Neural progenitor cell (in vitro differentiated cells): ENCODE measurements around the gene SLCO3A1. TPM values are rescaled to one million over a fixed set of nuclear protein-coding genes. Genes with fewer than 3 reads are reported as not detected.

Experiments
- DNase-seq: peaks from one replicate; pipeline ENCODE4 v3.0.0-alpha.2; 2016; ENCODE audit warnings: low spot score
- H2AFZ ChIP-seq: fragments of 200-600 bp; sonication (generic); replicated peaks from 2 replicates; pipeline ENCODE4 v1.6.1; 2016; ENCODE audit warnings: antibody characterized with exemption
- H3F3A ChIP-seq: fragments of 200-600 bp; sonication (generic); 2 replicates; pipeline ENCODE4 v1.6.1; 2016; ENCODE audit warnings: antibody characterized with exemption, low read depth
- H3K27ac ChIP-seq: fragments of 200-600 bp; sonication (generic); 2 replicates; pipeline ENCODE4 v1.5.1; 2016; ENCODE audit warnings: mild to moderate bottlenecking
- H3K27me3 ChIP-seq: fragments of 200-600 bp; sonication (generic); 2 replicates; pipeline ENCODE4 v1.6.1; 2016; ENCODE audit warnings: mild to moderate bottlenecking, moderate library complexity
- H3K36me3 ChIP-seq: fragments of 200-600 bp; sonication (generic); 2 replicates; pipeline ENCODE4 v1.5.1; 2016
- H3K4me1 ChIP-seq: fragments of 200-600 bp; sonication (generic); 2 replicates; pipeline ENCODE4 v1.6.1; 2016; ENCODE audit warnings: mixed run types
- H3K4me2 ChIP-seq: fragments of 200-600 bp; sonication (generic); 2 replicates; pipeline ENCODE4 v1.6.1; 2016
- H3K4me3 ChIP-seq: fragments of 200-600 bp; sonication (generic); 2 replicates; pipeline ENCODE4 v1.5.1; 2016
- H3K79me2 ChIP-seq: fragments of 200-600 bp; sonication (generic); 2 replicates; pipeline ENCODE4 v1.6.1; 2016; ENCODE audit warnings: low read depth
- H3K9ac ChIP-seq: fragments of 200-600 bp; sonication (generic); 2 replicates; pipeline ENCODE4 v1.6.1; 2016
- H3K9me3 ChIP-seq: fragments of 200-600 bp; sonication (generic); 2 replicates; pipeline ENCODE4 v1.5.1; 2016; ENCODE audit warnings: low read depth
- H4K20me1 ChIP-seq: fragments of 200-600 bp; sonication (generic); 2 replicates; pipeline ENCODE4 v1.6.1; 2016; ENCODE audit warnings: low read depth
- H3K27ac Mint-ChIP-seq: 3 replicates; pipeline ENCODE4 v1.8.0; 2021; ENCODE audit warnings: mixed read lengths
- H3K27me3 Mint-ChIP-seq: 2 replicates; pipeline ENCODE4 v1.8.0; 2022; ENCODE audit warnings: low read depth, mild to moderate bottlenecking, inconsistent platforms, moderate library complexity, mixed read lengths; ENCODE audit not compliant: insufficient read depth
- H3K36me3 Mint-ChIP-seq: 3 replicates; pipeline ENCODE4 v1.8.0; 2021; ENCODE audit warnings: mixed read lengths
- H3K4me1 Mint-ChIP-seq: 3 replicates; pipeline ENCODE4 v1.8.0; 2021; ENCODE audit warnings: mixed read lengths
- H3K4me3 Mint-ChIP-seq: 3 replicates; pipeline ENCODE4 v1.8.0; 2021; ENCODE audit warnings: mild to moderate bottlenecking, moderate library complexity, mixed read lengths
- H3K9me3 Mint-ChIP-seq: 3 replicates; pipeline ENCODE4 v1.8.0; 2020; ENCODE audit warnings: mixed read lengths
- CTCF ChIP-seq: fragments of 200-600 bp; sonication (generic); IDR thresholded peaks from 2 replicates; pipeline ENCODE4 v1.5.1; 2017; ENCODE audit warnings: antibody characterized with exemption, mild to moderate bottlenecking
- EZH2 ChIP-seq: fragments of 200-600 bp; sonication (generic); IDR thresholded peaks from 2 replicates; pipeline ENCODE4 v1.6.1; 2017; ENCODE audit warnings: antibody characterized with exemption, mild to moderate bottlenecking, moderate library complexity
- EZH2phosphoT487 ChIP-seq: fragments of 200-600 bp; sonication (generic); IDR thresholded peaks from 2 replicates; pipeline ENCODE4 v1.6.1; 2017; ENCODE audit warnings: antibody characterized with exemption
- total RNA-seq: library from RNA; depleted of rRNA; stranded (reverse); fragments of >200 nt; gene quantifications from 2 replicates; pipeline ENCODE4 v1.2.3, GENCODE V29; 2015; ENCODE audit warnings: low replicate concordance

The SLCO3A1 gene
- total RNA-seq, 1 donor from 2014 or later = 6.6 TPM

DNA sequence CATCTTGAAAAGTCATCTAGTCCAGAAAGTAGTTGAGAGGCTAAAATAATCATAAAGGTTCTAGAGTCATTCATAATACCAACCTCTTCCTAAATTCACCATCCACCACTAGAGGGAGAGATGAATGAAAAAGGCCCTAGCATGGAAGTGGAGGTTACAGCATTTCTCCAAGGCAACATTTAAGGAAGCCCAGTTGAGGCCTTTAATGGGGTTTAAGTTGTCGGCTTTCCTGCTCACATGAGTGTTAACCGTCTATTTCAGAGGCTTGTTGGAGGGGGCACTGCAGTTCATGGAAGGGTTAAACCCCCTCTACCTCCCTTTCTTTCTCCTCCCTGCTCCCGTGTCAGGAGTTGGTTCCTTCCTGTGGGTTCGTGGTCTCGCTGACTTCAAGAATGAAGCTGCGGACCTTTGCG, 3.8 kb upstream of the SLCO3A1 start:
- Histone ChIP-seq H3K79me2 (no peaks in the 10 kb centered on the region), H3K9me3 (no peaks in the 10 kb centered on the region), H4K20me1 (peaks cover 4% of the 10 kb centered on the region), H3K4me1 (peaks cover 4% of the 10 kb centered on the region), H3K27me3 (peaks cover 10% of the 10 kb centered on the region), H3K4me2 (no peak overlapping the region), H3K4me3 (no peak overlapping the region), H3K27ac (no peak overlapping the region), H3K9ac (no peak overlapping the region), H3F3A (peaks cover 14% of the 10 kb centered on the region), H2AFZ (no peak overlapping the region), H3K36me3 (no peaks in the 10 kb centered on the region)
- peak; percentile 26 for DNase-seq
- Mint-ChIP-seq H3K27me3 (peaks cover 4% of the 10 kb centered on the region), H3K4me3 (no peak overlapping the region), H3K27ac (no peak overlapping the region), H3K9me3 (no peaks in the 10 kb centered on the region), H3K36me3 (no peaks in the 10 kb centered on the region), H3K4me1 (peaks cover 18% of the 10 kb centered on the region)
- peak; percentile 61 for TF ChIP-seq CTCF
- TF ChIP-seq EZH2phosphoT487 = no peak
- TF ChIP-seq EZH2 = no peak

GRCh38 chr15:91852741-91853510, 582 bp upstream of the SLCO3A1 start:
- H3K27me3 Mint-ChIP-seq = peaks cover 11% of the 10 kb centered on the region
- H3K36me3 ChIP-seq = no peaks in the 10 kb centered on the region
- no peaks in the 10 kb centered on the region for H3K9me3 ChIP-seq
- peaks cover 16% of the 10 kb centered on the region for H3K4me1 ChIP-seq
- H3K27ac ChIP-seq = no peak overlapping the region
- peaks cover 20% of the 10 kb centered on the region for H3F3A ChIP-seq
- peak overlapping the region; percentile 100 for H2AFZ ChIP-seq
- peaks cover 22% of the 10 kb centered on the region for H4K20me1 ChIP-seq
- H3K9ac ChIP-seq = no peak overlapping the region
- H3K4me1 Mint-ChIP-seq = peaks cover 28% of the 10 kb centered on the region
- H3K36me3 Mint-ChIP-seq = no peaks in the 10 kb centered on the region
- peak; percentile 74 for TF ChIP-seq CTCF
- TF ChIP-seq EZH2phosphoT487 = no peak
- H3K79me2 ChIP-seq = peaks cover 6% of the 10 kb centered on the region
- H3K4me3 Mint-ChIP-seq = peak overlapping the region; percentile 89
- DNase-seq = peak; percentile 80
- H3K27ac Mint-ChIP-seq = peak overlapping the region; percentile 60
- peak overlapping the region; percentile 82 for H3K4me3 ChIP-seq
- H3K4me2 ChIP-seq = peak overlapping the region; percentile 96
- no peaks in the 10 kb centered on the region for H3K9me3 Mint-ChIP-seq
- H3K27me3 ChIP-seq = peaks cover 26% of the 10 kb centered on the region

- Histone ChIP-seq H3K9me3 (no peaks in the 10 kb centered on the region), H3K4me1 (peaks cover 16% of the 10 kb centered on the region), H3K79me2 (peaks cover 6% of the 10 kb centered on the region), H2AFZ (peak overlapping the region; percentile 100), H3K27ac (no peak overlapping the region), H3K9ac (no peak overlapping the region), H3K4me2 (peak overlapping the region; percentile 96), H3K27me3 (peaks cover 26% of the 10 kb centered on the region), H3K4me3 (peak overlapping the region; percentile 82), H3K36me3 (no peaks in the 10 kb centered on the region), H4K20me1 (peaks cover 22% of the 10 kb centered on the region), H3F3A (peaks cover 20% of the 10 kb centered on the region)
- TF ChIP-seq EZH2phosphoT487 (no peak), CTCF (peak; percentile 38), EZH2 (peak; percentile 58)
- Mint-ChIP-seq H3K36me3 (no peaks in the 10 kb centered on the region), H3K4me3 (peak overlapping the region; percentile 90), H3K9me3 (no peaks in the 10 kb centered on the region), H3K4me1 (peaks cover 28% of the 10 kb centered on the region), H3K27ac (no peak overlapping the region), H3K27me3 (peaks cover 11% of the 10 kb centered on the region)
- DNase-seq = peak; percentile 79
Measured at GRCh38 chr15:91853948-91854638, 585 bp downstream of the SLCO3A1 start.
